NAMALWA (cell line): ENCODE measurements around the gene CNPY4.
A peak's percentile ranks its signal among the peaks of the same experiment; 100 is the strongest.

ENCODE experiments used
- DNase-seq: peaks from one replicate; pipeline ENCODE4 v3.0.0-alpha.2; 2015; ENCODE audit warnings: low spot score

CNPY4 gene

DNA sequence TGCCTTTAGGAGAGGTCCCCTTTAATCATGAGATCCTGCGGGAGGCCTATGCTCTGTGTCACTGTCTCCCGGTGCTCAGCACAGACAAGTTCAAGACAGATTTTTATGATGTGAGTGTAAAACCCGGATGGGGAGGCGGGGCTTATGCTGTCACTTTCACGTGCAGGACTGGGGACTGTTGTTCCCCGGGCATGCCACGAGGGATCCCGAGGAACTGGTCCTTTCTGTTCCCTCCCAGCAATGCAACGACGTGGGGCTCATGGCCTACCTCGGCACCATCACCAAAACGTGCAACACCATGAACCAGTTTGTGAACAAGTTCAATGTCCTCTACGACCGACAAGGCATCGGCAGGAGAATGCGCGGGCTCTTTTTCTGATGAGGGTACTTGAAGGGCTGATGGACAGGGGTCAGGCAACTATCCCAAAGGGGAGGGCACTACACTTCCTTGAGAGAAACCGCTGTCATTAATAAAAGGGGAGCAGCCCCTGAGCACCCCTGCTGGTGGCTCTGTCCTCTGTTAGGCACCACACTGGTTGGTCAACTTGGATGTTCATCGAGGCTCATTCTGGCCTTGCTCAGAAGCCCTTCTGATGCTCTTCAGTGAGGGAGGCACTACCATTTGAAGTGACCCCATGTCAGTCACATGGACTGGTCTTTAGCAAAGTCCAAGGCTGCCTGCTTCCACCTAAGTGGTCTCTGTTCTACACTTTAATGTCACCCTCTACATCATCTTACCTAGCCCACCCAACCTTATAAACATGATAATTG, 27.8 kb upstream of the CNPY4 start:
- DNase-seq = peak; percentile 71

DNA sequence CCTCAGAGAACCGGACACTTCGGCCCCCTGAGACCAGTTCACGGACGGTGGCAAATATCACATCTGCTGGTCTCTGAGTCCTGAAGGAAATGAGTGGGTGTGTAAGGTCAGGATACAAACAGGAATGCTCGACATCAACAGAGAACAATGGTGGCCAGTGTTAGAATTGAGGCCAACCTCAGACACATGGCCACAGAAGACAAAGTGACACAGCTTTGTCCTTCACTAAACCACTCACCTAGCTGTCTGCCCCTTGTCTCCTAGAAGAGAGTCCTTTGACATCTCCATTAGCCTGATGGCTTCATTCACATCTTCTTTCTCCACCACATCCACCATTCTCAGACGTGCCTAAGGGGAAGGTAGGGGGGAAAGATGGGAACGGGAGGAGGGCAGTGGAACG, 26.4 kb upstream of the CNPY4 start:
- peak; percentile 41 for DNase-seq

DNA sequence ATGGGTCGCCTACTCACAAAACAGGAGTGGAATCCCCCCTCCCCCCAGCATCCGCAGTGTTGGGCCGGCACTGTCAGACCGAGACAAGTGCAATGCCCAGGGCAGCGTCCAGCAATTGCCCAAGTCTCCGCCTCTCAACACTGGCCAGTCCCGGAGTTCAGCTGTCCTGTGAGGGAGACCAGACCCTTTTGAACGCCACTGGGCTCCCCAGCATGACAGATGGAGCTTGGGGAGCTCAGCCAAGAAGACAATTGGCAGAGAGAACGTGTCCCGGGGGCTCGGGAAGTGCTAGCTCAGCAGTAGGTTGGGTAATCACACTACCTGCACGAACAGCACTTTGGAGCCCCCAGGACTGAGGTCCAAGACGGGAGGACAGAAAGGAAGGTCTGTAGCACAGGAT, 25.9 kb upstream of the CNPY4 start:
- peak; percentile 40 for DNase-seq

DNA sequence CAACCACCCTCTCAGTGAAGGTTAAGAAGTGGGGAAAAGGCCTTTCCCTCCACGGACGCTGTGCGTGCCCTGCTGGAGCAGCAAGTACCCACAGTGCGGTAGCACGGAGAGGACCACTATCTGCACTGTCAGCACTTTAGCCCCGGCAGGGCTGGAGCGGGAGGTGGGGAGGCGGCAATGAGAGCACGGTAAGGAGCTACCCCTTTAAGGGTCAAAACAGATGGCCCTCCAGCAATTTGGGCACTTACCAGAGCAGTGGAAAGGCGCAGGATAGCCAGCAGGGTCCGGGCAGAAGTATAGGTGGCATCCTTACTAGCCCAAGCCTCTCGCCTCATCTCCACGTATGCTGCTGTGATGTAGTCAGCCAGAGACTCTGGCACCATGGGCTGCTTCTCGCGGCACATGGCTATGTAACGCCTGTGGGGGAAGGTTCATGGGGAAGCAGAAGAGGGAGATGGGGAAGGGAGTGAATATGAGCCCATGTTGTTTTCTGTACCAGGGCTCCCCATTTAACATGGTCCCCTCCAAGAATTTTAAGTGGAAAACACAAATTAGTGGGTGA, 25.4 kb upstream of the CNPY4 start:
- peak; percentile 46 for DNase-seq

DNA sequence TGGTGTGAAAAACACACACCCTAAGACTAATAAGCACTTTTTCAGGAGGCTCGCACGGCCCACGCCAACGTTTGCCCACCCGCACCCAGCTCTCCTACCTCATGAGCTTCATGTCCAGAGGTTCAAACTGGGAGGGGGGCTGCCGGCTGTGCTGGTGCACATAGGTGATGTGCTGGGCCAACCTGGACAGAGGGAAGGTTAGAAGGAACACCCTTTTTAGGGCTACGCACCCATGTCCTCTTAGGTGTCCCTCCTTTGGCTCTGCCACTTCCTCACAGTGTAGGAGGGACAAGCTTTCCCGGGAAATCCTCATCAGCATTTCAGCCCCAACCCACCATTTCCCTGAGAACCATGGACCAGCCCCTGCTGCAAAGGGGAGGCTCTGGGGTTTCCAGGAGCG, 24.1 kb upstream of the CNPY4 start:
- DNase-seq = no peak

DNA sequence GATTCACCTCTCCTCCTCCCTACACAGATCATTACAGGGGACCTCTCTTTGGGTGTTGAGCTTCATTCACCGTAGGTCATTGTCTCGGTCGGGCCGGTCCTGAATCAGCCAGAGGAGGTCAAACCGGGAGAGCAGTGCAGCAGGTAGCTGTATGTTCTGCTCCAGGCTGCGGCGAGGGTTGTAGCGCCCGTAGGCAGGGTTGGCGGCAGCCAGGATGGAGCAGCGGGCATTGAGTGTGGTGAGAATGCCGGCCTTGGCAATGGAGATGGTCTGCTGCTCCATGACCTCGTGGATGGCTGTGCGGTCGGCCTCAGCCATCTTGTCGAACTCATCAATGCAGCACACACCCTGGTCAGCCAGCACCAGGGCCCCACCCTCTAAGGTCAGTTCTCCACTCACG, 23.7 kb upstream of the CNPY4 start:
- no peak for DNase-seq

DNA sequence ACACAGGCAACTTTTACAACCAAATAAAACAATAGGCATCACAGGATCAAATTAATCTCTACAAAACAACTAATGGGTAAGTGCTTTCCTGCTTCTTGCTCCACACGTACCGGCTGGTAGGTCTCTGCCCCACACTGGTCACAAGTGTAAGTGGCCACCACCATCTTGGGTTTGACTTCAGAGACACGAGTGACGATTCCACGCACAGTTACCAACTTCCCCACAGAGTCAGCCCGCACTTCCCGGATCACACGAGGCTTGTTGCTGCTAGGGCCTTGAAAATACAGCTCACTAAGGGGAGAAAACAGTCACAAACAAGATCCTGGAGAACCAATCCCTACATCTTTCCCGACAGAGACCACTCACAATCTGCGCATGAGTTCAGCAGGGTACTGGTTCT, 20.5 kb upstream of the CNPY4 start:
- DNase-seq = no peak

DNA sequence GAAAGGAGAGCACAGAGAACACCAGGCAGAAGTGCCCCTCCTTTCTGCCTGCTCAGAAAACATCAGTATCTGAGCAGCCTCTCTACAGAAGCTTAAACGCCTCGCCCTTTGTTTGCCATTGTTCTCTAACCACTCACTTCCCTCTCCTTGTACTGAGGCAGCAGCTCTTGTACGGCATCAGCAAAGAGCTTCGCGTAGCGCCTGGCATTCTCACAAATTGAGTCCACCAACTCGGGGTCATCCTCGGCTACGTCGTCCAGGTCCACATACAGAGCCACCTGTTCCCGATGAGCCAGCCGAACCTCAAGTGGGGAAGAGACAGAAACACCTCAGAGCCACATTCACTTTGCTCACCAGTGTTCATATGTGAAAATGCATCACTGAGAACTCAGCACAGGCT, 20.0 kb upstream of the CNPY4 start:
- DNase-seq = no peak

DNA sequence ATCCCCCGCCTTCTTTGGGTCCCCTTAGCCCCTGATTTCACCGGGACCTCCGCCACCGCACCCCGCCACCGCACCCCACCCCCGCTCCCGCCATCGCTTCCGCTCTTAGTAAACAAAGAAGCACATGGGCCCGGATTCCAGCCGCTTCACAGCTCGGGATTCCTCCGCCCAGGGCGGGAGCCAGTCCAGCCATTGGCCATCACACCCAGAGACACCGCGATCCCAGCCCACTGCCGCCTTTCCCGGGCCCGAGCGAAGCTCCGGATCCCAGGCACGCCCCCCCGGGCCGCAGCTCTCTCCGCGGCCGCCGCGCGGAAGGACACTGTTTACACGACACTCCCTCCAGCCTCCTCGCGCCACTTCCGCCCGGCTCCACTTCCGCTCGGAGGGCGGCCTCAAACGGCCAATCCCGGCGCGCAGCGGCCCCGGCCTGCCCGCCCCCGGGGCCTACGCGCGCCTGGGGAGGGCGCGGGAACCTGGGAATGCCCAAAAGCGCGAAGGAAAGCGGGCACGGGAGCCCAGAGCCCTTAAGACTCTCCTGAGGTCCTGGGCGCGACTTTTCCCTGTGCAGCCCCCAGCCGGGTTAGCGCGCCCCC, 18.9 kb upstream of the CNPY4 start:
- DNase-seq = peak; percentile 96

DNA sequence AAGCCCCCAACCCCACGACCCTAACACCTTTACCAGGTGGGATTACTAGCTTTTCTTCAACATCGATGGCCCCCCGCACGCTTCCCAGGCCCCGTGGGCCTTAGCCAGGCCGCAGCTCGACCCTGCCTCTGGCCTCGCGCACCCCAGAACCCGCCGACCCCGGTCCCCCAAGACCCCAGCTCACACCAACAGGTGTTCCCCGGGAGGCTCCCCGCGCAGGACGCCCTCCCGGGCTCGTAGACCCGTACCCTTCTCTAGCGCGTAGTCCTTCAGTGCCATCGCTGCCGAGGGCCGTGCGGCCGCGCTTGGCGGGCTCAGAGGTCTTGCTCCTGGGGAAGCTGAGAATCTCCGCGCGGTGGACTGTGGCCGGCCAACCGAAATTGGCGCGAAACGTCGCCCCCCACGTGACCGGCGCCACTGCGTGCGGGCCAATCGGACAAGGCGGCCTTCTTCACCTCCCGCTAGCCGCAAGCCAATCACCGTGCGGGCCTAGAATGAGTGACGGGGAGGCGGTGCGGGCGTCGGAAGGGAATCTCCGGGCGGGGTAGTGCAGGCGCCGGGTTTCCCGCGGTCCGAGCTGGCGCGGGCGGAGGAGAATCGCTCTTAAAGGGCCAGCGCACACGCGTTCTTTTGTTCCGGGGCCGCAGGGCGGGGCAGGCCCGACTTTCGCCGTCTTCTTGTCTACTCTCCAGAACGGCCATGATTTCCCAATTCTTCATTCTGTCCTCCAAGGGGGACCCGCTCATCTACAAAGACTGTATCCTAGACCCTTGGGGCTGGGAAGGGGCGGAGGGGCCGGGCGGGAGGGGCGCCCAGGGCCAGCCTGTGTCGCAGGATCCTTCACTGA, 18.2 kb upstream of the CNPY4 start, which contains the start of the genes AP4M1 and MCM7:
AP4M1 (plus strand) TSS at position 628 of the 847 bp plus-strand sequence; CDS start at position 700, 72 bp downstream.
MCM7 (minus strand) TSS at position 382 of the 847 bp plus-strand sequence; CDS start at position 279, 103 bp downstream.
- DNase-seq = peak; percentile 100

DNA sequence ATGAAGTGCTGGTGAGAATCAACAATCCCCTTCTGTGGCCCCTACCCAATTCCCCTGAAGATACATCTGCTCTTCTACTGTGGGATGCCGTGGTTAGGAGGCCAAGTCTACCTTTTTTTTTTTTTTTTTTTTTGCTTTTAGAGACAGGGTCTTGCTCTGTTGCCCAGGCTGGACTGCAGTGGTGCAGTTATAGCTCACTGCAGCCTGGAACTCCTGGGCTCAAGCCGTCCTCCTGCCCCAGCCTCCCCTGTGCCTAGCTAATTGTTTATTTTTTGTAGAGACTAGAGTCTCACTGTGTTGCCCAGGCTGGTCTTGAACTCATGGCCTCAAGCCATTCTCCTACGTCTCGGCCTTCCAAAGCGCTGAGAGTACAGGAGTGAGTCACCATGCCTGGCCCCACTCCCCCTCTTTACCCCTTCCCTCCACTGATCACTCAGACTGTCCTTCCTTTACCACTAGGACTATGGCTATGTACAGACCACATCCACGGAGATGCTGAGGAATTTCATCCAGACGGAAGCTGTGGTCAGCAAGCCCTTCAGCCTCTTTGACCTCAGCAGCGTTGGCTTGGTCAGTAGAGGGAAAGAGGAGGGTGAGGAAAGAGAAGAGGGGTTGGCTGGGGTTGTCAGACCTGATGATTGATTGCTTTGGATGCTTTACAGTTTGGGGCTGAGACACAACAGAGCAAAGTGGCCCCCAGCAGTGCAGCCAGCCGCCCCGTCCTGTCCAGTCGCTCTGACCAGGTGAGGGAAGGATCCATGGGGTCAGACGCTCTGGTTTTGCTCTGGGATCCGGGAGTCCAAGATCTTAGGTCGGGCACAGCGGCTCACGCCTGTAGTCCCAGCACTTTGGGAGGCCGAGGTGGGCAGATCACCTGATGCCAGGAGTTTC, 16.2 kb upstream of the CNPY4 start:
- DNase-seq = no peak

DNA sequence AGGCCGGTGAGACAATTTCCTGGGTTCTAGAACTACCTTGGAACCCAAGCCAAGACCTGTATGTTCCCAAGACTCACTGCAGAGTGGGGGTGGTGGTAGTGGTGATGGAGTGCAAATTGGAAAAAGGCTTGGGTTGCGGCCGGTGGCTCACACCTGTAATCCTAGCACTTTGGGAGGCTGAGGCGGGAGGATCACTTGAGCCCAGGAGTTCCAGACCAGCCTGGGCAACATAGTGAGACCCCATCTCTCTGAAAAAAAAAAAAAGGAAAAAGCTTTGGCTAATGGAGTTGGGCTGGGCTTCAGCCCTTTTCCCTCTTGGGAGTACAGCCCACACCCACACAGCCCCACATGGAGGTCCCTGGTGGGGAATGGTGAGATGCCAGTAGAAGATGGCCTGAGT, 13.9 kb upstream of the CNPY4 start:
- no peak for DNase-seq

DNA sequence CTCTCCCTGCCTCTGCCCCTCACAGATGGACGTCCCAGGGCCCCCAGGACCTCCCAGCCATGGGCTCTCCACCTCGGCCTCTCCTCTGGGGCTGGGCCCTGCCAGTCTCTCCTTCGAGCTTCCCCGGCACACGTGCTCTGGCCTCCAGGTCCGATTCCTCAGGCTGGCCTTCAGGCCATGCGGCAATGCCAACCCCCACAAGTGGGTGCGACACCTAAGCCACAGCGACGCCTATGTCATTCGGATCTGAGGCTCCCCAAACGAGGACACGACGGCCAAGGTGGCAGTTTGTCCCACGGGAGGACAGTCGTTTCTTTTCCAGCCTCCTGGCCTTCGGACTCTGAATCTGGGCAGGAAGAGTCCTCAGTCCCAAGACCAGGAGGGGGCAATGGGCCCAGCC, 12.8 kb upstream of the CNPY4 start:
- DNase-seq = no peak

DNA sequence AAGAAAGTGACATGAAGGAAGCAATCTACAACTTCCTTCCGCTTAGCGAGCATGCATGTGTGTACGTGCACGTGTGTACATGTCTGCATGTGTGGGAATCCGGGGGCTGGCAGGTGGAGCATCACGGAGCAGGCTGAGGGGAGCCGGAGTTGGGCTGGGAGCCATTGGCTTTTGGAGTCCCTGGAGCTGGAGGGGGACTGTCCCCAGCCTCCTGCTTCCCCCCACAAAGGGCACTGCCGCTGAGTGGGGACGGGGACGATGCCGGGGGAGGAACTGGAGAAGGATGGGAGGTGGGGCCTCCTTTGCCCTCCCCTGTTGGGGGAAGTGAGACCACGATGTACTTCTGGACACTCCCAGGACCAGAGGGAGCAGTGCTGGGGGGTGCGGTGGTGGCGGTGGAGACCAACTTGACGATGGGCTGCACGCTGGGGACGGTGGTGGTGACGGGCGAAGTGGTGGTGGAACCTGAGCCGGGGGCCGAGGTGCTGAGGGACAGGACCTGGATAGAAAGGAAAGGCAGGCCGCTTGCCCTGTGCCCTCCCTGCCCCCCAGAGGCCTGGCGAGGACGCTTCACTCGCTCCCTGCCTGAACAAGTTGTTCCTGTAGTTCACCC, 12.2 kb upstream of the CNPY4 start:
- DNase-seq = no peak

DNA sequence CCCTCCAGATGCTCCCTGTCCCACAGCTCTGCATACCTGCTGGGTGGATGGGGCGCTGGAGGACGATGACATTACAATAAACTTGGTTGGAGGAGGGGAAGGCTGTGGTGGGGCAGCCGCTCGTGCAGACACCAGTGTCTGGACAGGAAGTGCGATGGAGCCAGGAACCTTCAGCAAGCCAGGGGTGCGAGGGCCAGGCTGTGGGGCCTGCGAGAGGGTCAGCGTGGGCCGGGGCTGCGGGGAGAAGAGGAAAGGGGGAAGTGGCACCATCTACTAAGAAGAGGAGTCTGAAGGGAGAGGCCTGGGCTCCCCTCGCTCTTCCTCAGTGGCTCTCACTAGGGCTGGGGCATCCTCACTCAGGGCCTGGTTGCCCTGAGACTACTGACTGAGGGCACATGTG, 11.5 kb upstream of the CNPY4 start:
- DNase-seq = no peak

DNA sequence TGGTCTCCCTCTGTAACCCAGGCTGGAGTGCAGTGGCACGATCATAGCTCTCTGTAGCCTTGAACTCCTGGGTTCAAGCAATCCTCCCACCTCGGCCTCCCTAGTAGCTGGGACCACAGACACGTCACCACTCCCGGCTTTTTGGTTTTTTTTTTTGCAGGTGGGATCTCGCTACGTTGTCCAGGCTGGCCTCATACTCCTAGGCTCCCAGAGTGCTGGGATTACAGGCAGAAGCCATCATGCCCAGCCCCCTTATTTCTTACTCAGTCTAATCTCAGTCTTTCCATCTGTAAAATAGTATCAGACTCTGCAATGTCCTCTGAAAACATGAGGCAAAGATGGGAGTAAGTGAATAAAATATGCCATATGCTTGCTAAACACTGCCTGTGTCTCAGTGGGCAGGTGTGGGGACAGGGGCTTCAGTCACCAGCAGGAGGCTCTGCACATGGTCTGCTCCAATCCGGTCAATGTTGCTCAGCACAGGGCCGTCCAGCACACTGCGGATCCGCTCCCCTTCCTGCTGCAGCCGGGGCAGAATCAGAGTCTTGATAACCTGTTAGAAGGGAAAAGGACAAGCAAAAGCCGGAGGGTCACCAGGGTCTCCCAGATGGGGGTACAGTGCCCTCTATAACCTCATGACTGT, 9.8 kb upstream of the CNPY4 start:
- no peak for DNase-seq

DNA sequence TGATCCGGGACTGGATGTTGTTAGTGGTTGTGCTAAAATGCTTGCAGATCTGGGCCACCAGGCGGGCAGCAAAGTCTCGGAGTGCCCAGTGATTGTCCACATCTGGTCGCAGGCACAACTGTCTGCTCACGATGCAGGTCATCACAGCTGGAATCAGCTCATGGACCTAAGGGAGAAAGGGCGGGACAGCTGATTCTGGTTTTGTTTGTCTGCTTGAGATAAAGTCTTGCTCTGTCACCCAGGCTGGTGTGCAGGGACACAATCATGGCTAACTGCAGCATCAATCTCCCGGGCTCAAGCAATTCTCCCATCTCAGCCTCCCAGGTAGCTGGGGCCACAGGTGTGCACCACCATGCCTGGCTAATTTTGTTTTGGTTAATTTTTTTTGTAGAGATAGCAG, 8.3 kb upstream of the CNPY4 start:
- no peak for DNase-seq

DNA sequence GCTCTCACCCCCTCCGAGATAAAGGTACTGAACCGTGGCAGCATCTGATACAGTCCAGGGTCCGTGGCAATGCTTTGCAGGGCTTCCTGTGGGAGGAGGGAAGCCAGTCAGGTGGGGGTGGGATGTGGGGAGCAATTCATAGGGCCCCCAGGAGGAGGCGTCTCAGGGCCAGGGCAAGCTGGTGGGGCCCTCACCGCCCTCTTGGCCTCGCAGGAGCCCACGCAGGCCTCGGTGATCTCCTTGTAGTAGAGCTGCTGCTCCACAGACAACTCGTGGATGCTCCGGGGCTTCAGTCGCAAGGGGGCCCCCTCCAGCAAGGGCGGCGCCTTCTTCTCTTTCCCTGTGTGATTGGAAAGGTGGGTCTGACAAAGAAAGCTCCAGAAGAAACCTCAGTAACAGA, 7.5 kb upstream of the CNPY4 start:
- no peak for DNase-seq

DNA sequence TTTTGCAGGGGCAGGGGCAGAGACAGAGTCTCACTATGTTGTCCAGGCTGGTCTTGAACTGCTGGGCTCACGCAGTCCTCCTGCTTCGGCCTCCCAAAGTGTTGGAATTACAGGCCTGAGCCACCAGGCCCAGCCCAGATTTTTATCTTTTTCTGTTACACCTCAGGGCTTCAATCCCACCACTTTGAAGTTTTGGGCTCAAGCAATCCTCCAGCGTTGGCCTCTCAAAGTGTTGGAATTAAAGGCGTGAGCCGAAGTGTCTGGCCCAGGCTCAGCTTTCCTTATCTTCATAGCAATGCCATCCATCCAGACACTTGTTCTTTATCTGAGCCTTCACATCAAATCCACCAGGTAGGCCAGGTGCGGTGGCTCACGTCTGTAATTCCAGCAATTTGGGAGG, 4.4 kb upstream of the CNPY4 start:
- DNase-seq = no peak

DNA sequence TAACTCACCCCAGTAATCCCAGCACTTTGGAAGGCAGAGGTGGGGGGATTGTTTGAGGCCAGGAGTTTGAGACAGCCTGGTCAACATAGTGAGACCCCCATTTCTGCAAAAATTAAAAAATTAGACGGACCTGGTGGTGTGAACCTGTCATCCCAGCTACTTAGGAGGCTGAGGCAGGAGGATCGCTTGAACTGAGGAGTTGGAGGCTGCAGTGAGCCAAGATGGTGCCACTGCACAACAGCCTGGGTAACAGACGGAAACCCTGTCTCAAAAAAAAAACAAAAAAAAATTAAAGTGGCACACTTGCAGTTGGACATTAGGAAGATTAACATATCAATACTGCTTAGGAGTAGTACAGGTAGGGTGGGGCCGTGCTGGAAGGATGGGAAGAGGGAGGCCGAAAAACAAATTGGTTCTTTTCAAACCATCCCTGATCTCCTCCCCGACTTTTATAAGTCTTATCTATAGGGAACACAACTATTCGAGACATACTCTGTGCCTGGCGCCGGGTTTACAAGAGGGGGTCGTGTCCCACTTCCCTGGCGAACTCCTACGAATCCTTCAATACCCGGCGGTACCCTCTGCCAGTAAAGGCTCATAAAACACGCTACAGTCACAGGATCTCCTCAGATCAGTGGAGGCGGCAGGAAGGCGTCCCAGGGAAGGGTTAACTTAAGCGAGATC, 904 bp upstream of the CNPY4 start:
- DNase-seq = no peak
